Cardiac muscle cell (in vitro differentiated cells and primary cell): ENCODE results near the gene VCAN. TPM values are rescaled to one million over a fixed set of nuclear protein-coding genes. Genes with fewer than 3 reads are reported as not detected.
A peak's percentile ranks its signal among the peaks of the same experiment; 100 is the strongest.

Experiments
- DNase-seq, 2 donors: peaks; one replicate each; pipeline versions ENCODE4 v3.0.0 to v3.0.0-alpha.2; 2010 to 2017; ENCODE audit warnings: low read depth in 1 of 2, low spot score in 1 of 2
- H3K27ac ChIP-seq: fragments of 200-600 bp; sonication (generic); 2 replicates; pipeline ENCODE4 v1.5.1; 2016
- H3K27me3 ChIP-seq: fragments of 200-600 bp; sonication (generic); 2 replicates; pipeline ENCODE4 v1.6.0; 2016; ENCODE audit warnings: control low read depth
- H3K36me3 ChIP-seq: fragments of 200-600 bp; sonication (generic); 2 replicates; pipeline ENCODE4 v1.5.1; 2016; ENCODE audit warnings: control low read depth
- H3K4me1 ChIP-seq: fragments of 200-600 bp; sonication (generic); 2 replicates; pipeline ENCODE4 v1.8.1; 2017; ENCODE audit warnings: low read depth, mild to moderate bottlenecking, mixed run types
- H3K4me3 ChIP-seq: fragments of 200-600 bp; sonication (generic); 2 replicates; pipeline ENCODE4 v1.5.1; 2016; ENCODE audit warnings: mild to moderate bottlenecking
- H3K9me3 ChIP-seq: fragments of 200-600 bp; sonication (generic); 2 replicates; pipeline ENCODE4 v1.5.1; 2017; ENCODE audit warnings: low read depth, mild to moderate bottlenecking, control low read depth
- CTCF ChIP-seq: IDR thresholded peaks from 2 replicates; pipeline ENCODE4 v1.5.1; 2012; ENCODE audit warnings: low read depth, mild to moderate bottlenecking, low read length
- polyA plus RNA-seq: library from polyadenylated mRNA; unstranded; fragments of >200 nt; fragmentation: Nextera tagmentation; extraction: Ambion mirVana; gene quantifications from 2 replicates; pipeline ENCODE4 v1.2.1, GENCODE V29; 2016
- total RNA-seq: library from RNA; depleted of rRNA; stranded (reverse); fragments of >200 nt; gene quantifications from 2 replicates; pipeline ENCODE4 v1.2.3, GENCODE V29; 2016

VCAN gene
- total and polyA plus RNA-seq, 2 experiments from 2014 or later = 184 to 618 TPM

GRCh38 chr5:83568186-83568585 is 96.6 kb downstream of the VCAN start:
- no peak for TF ChIP-seq CTCF
- Histone ChIP-seq H3K4me3 (no peak overlapping the region), H3K36me3 (peaks cover 76% of the 10 kb centered on the region), H3K4me1 (no peaks in the 10 kb centered on the region), H3K27ac (no peak overlapping the region), H3K9me3 (no peaks in the 10 kb centered on the region), H3K27me3 (no peaks in the 10 kb centered on the region)
- peak in 1 of 2 donors; percentile 96 for DNase-seq

- DNase-seq = no peak
- Histone ChIP-seq H3K36me3 (peaks cover 80% of the 10 kb centered on the region), H3K27ac (no peak overlapping the region), H3K4me1 (no peaks in the 10 kb centered on the region), H3K9me3 (no peaks in the 10 kb centered on the region), H3K27me3 (no peaks in the 10 kb centered on the region), H3K4me3 (no peak overlapping the region)
- no peak for TF ChIP-seq CTCF
Measured at GRCh38 chr5:83570916-83571315, 99.4 kb downstream of the VCAN start.

- peaks cover 81% of the 10 kb centered on the region for H3K36me3 ChIP-seq
Measured at GRCh38 chr5:83572271-83572670, 100.7 kb downstream of the VCAN start.

GRCh38 chr5:83576341-83576740 is 104.8 kb downstream of the VCAN start:
- peak overlapping the region; percentile 17 for H3K27ac ChIP-seq
- H3K27me3 ChIP-seq = no peaks in the 10 kb centered on the region
- TF ChIP-seq CTCF = no peak
- H3K4me1 ChIP-seq = no peaks in the 10 kb centered on the region
- peaks cover 95% of the 10 kb centered on the region for H3K36me3 ChIP-seq
- H3K9me3 ChIP-seq = no peaks in the 10 kb centered on the region
- H3K4me3 ChIP-seq = no peak overlapping the region
- DNase-seq = peak in 1 of 2 donors; percentile 42

More at GRCh38 chr5:83572271-83572670, 100.7 kb downstream of the VCAN start:
- no peak overlapping the region for H3K27ac ChIP-seq
- no peaks in the 10 kb centered on the region for H3K27me3 ChIP-seq
- no peak overlapping the region for H3K4me3 ChIP-seq
- no peaks in the 10 kb centered on the region for H3K9me3 ChIP-seq
- TF ChIP-seq CTCF = no peak
- no peaks in the 10 kb centered on the region for H3K4me1 ChIP-seq
- DNase-seq = no peak

GRCh38 chr5:83577036-83577636 is 105.6 kb downstream of the VCAN start:
- H3K9me3 ChIP-seq = no peaks in the 10 kb centered on the region
- H3K27me3 ChIP-seq = no peaks in the 10 kb centered on the region
- H3K27ac ChIP-seq = peak overlapping the region; percentile 3
- DNase-seq = peak in 1 of 2 donors; percentile 82
- H3K36me3 ChIP-seq = peaks cover 97% of the 10 kb centered on the region
- no peak for TF ChIP-seq CTCF
- H3K4me1 ChIP-seq = no peaks in the 10 kb centered on the region
- no peak overlapping the region for H3K4me3 ChIP-seq
